ENCODE measurements around the gene BCAN. TPM values are rescaled to one million over a fixed set of nuclear protein-coding genes. Genes with fewer than 3 reads are reported as not detected.
A peak's percentile ranks its signal among the peaks of the same experiment; 100 is the strongest.

Gene BCAN
- total RNA-seq, 6 donors from 2014 or later = 0.11 to 0.13 TPM; not detected in 4

GRCh38 chr1:156682166-156682890, 40.4 kb downstream of the BCAN start:
- TF ChIP-seq CTCF (IDR thresholded peaks at IDR 0.05) = no peak
- TF ChIP-seq EP300 (IDR thresholded peaks at IDR 0.05) = no peak
- no peak for TF ChIP-seq POLR2A (IDR thresholded peaks at IDR 0.05)
- TF ChIP-seq POLR2AphosphoS5 (IDR thresholded peaks at IDR 0.05) = no peak
- 69 to 70% methylated on average over 5 of the region's 5 CpGs for WGBS, 2 donors
- Histone ChIP-seq H3K9me3 (no peaks in the 10 kb centered on the region), H3K27ac (no peak overlapping the region), H3K36me3 (no peaks in the 10 kb centered on the region), H3K27me3 (peaks cover 0 to 7% (median 2%) of the 10 kb centered on the region in 4 donors), H3K4me3 (no peak overlapping the region), H3K4me1 (peaks cover 6 to 10% (median 9%) of the 10 kb centered on the region in 4 donors)
- DNase-seq = no peak
- no peak for ATAC-seq (ENCODE audit: low FRiP score in 2 of 2)

- Histone ChIP-seq H3K27me3 (no peaks in the 10 kb centered on the region), H3K27ac (no peak overlapping the region)
Observed at GRCh38 chr1:156684227-156684782, 42.4 kb downstream of the BCAN start.

GRCh38 chr1:156689035-156689952, 47.4 kb downstream of the BCAN start:
- TF ChIP-seq CTCF (IDR thresholded peaks at IDR 0.05) (peak; percentile 88 to 95 (median 92)), POLR2A (IDR thresholded peaks at IDR 0.05) (no peak)
- Histone ChIP-seq H3K4me1 (peaks cover 18 to 31% (median 23%) of the 10 kb centered on the region in 4 donors), H3K4me3 (no peak overlapping the region), H3K36me3 (no peaks in the 10 kb centered on the region), H3K9me3 (no peaks in the 10 kb centered on the region), H3K27me3 (peaks cover 0 to 16% (median 7%) of the 10 kb centered on the region in 4 donors), H3K27ac (no peak overlapping the region)
- 1 to 2% methylated on average over 12 to 23 of the region's 23 CpGs for WGBS, 2 donors
- DNase-seq (peak; percentile 77 to 83), ATAC-seq (ENCODE audit: low FRiP score in 2 of 2) (peak; percentile 85 to 92)

More at GRCh38 chr1:156684227-156684782, 42.4 kb downstream of the BCAN start:
- Histone ChIP-seq H3K4me1 (peaks cover 0 to 3% (median under 1%) of the 10 kb centered on the region in 4 donors), H3K4me3 (no peak overlapping the region), H3K36me3 (no peaks in the 10 kb centered on the region), H3K9me3 (no peaks in the 10 kb centered on the region)
- 75 to 79% methylated on average over 5 of the region's 5 CpGs for WGBS, 2 donors
- DNase-seq (no peak), ATAC-seq (ENCODE audit: low FRiP score in 2 of 2) (no peak)
- TF ChIP-seq POLR2A (IDR thresholded peaks at IDR 0.05) (no peak), EP300 (IDR thresholded peaks at IDR 0.05) (no peak), CTCF (IDR thresholded peaks at IDR 0.05) (no peak), POLR2AphosphoS5 (IDR thresholded peaks at IDR 0.05) (no peak)

GRCh38 chr1:156689953-156690674, 48.2 kb downstream of the BCAN start:
- Histone ChIP-seq H3K27me3 (peaks cover 0 to 16% (median 7%) of the 10 kb centered on the region in 4 donors), H3K9me3 (no peaks in the 10 kb centered on the region), H3K4me3 (no peak overlapping the region), H3K36me3 (no peaks in the 10 kb centered on the region), H3K27ac (no peak overlapping the region), H3K4me1 (peaks cover 18 to 31% (median 23%) of the 10 kb centered on the region in 4 donors)
- 18 to 23% methylated on average over 10 of the region's 10 CpGs for WGBS, 2 donors
- no peak for DNase-seq
- ATAC-seq (ENCODE audit: low FRiP score in 2 of 2) = no peak
- TF ChIP-seq CTCF (IDR thresholded peaks at IDR 0.05) (no peak), POLR2AphosphoS5 (IDR thresholded peaks at IDR 0.05) (no peak), POLR2A (IDR thresholded peaks at IDR 0.05) (no peak), EP300 (IDR thresholded peaks at IDR 0.05) (no peak)
